Common myeloid progenitor, CD34-positive (primary cell): ENCODE data around the gene AHNAK2.
"Not testable (repeated sequence)": the region's sequence is repeated elsewhere in the genome, so short reads cannot be mapped to it uniquely, and the experiment has no call there.

Source experiments
- CTCF ChIA-PET: fragments of 350-600 bp; sonication (Branson Sonifier 250); formaldehyde crosslinking; loops from one replicate; lab custom pipeline; 2021; ENCODE audit warnings: antibody characterized with exemption; lab: Charles Lee
- POLR2A ChIA-PET: fragments of 350-600 bp; sonication (Branson Sonifier 250); formaldehyde crosslinking; loops from one replicate; lab custom pipeline; 2021; ENCODE audit warnings: antibody characterized with exemption; lab: Charles Lee
- DNase-seq, 3 donors: peaks; one replicate each; pipeline versions ENCODE4 v3.0.0 to v3.0.0-alpha.2; 2013
- H3K27ac ChIP-seq, 2 experiments: 1 replicate in 1 of 2; 2 replicates in 1 of 2; pipeline ENCODE4 v1.7.0; 2013; ENCODE audit warnings: inconsistent platforms in 2 of 2, low read length in 2 of 2, mild to moderate bottlenecking in 2 of 2, low read depth in 1 of 2, moderate library complexity in 1 of 2; ENCODE audit not compliant: severe bottlenecking in 2 of 2, insufficient read depth in 1 of 2, poor library complexity in 1 of 2
- H3K27me3 ChIP-seq, 5 experiments: replicated peaks in 2 of 5; 1 replicate in 3 of 5; 2 replicates in 2 of 5; pipeline versions ENCODE4 v1.6.1 to v1.7.0; 2013; ENCODE audit warnings: low read length in 4 of 5, mild to moderate bottlenecking in 2 of 5, moderate library complexity in 2 of 5, inconsistent platforms in 1 of 5; ENCODE audit not compliant: insufficient read depth in 5 of 5, control insufficient read depth in 4 of 5
- H3K36me3 ChIP-seq, 4 experiments: 1 replicate in 2 of 4; 2 replicates in 2 of 4; pipeline versions ENCODE4 v1.6.1 to v1.7.0; 2013; ENCODE audit warnings: low read length in 3 of 4, control low read depth in 1 of 4, mild to moderate bottlenecking in 1 of 4; ENCODE audit not compliant: control insufficient read depth in 4 of 4, insufficient read depth in 4 of 4
- H3K4me1 ChIP-seq, 4 experiments: 1 replicate in 3 of 4; 2 replicates in 1 of 4; pipeline versions ENCODE4 v1.6.1 to v1.7.1; 2013; ENCODE audit warnings: low read length in 3 of 4, mild to moderate bottlenecking in 3 of 4, control low read depth in 1 of 4, inconsistent platforms in 1 of 4, moderate library complexity in 1 of 4; ENCODE audit not compliant: control insufficient read depth in 4 of 4, insufficient read depth in 4 of 4; ENCODE audit errors: control extremely low read depth in 1 of 4
- H3K4me3 ChIP-seq, 7 experiments: 1 replicate in 4 of 7; 2 replicates in 3 of 7; pipeline versions ENCODE4 v1.5.1 to v1.7.0; 2013; ENCODE audit warnings: mild to moderate bottlenecking in 7 of 7, low read length in 6 of 7, moderate library complexity in 6 of 7, inconsistent platforms in 2 of 7, low read depth in 2 of 7, control low read depth in 1 of 7; ENCODE audit not compliant: insufficient read depth in 4 of 7, control insufficient read depth in 1 of 7; ENCODE audit errors: extremely low read depth in 1 of 7
- H3K9me3 ChIP-seq, 5 experiments: 1 replicate in 4 of 5; 2 replicates in 1 of 5; pipeline versions ENCODE4 v1.6.1 to v1.7.1; 2013; ENCODE audit warnings: low read length in 4 of 5, mild to moderate bottlenecking in 2 of 5, inconsistent platforms in 1 of 5, low read depth in 1 of 5, moderate library complexity in 1 of 5; ENCODE audit not compliant: control insufficient read depth in 4 of 5, insufficient read depth in 2 of 5; ENCODE audit errors: control extremely low read depth in 1 of 5
- WGBS: methylation state at CpG from one replicate; pipeline ENCODE4 v1.1.5; 2013; ENCODE audit not compliant: insufficient coverage; 5-methylcytosine and 5-hydroxymethylcytosine counted together

Gene AHNAK2

GRCh38 chr14:104919152-104919992, 58.8 kb downstream of the AHNAK2 start:
- H3K36me3 ChIP-seq, POLR2A ChIA-PET, DNase-seq, H3K4me1 ChIP-seq, H3K9me3 ChIP-seq, H3K4me3 ChIP-seq, H3K27me3 ChIP-seq, H3K27ac ChIP-seq: not testable (repeated sequence)
- CTCF ChIA-PET, result interaction anchor here (1.1 kb wide), 1 partner anchor 18 kb away, joined by 4 read pairs; no protein-coding TSS in a partner anchor
- WGBS, result 100% methylated on average over 1 of the region's 12 CpGs

- ChIA-PET CTCF (interaction anchor here (1.1 kb wide), 1 partner anchor 19 kb away, joined by 4 read pairs; no protein-coding TSS in a partner anchor), POLR2A (no interaction called here)
- 93% methylated on average over 3 of the region's 4 CpGs for WGBS
- H3K9me3 ChIP-seq, result no peaks in the 10 kb centered on the region
- no peaks in the 10 kb centered on the region for H3K4me1 ChIP-seq
- peaks cover 0 to 8% (median 0%) of the 10 kb centered on the region in 5 experiments for H3K27me3 ChIP-seq
- DNase-seq, result no peak
- no peak overlapping the region for H3K27ac ChIP-seq
- no peaks in the 10 kb centered on the region for H3K36me3 ChIP-seq
- no peak overlapping the region for H3K4me3 ChIP-seq
These were observed 60.2 kb downstream of the AHNAK2 start for GRCh38 chr14:104917993-104918392.

GRCh38 chr14:104917116-104917515, 61.1 kb downstream of the AHNAK2 start:
- DNase-seq, result no peak
- peaks cover 0 to 8% (median 0%) of the 10 kb centered on the region in 5 experiments for H3K27me3 ChIP-seq
- no peaks in the 10 kb centered on the region for H3K4me1 ChIP-seq
- peaks cover 0 to 3% (median 0%) of the 10 kb centered on the region in 5 experiments for H3K9me3 ChIP-seq
- WGBS, result 98% methylated on average over 7 of the region's 9 CpGs
- H3K36me3 ChIP-seq, result no peaks in the 10 kb centered on the region
- H3K4me3 ChIP-seq, result no peak overlapping the region
- H3K27ac ChIP-seq, result no peak overlapping the region
- CTCF ChIA-PET, result no interaction called here
- POLR2A ChIA-PET, result no interaction called here

GRCh38 chr14:104913435-104913834, 64.7 kb downstream of the AHNAK2 start:
- H3K36me3 ChIP-seq, result no peaks in the 10 kb centered on the region
- 99% methylated on average over 7 of the region's 7 CpGs for WGBS
- peaks cover 0 to 10% (median 4%) of the 10 kb centered on the region in 5 experiments for H3K9me3 ChIP-seq
- H3K4me1 ChIP-seq, result no peaks in the 10 kb centered on the region
- no peak overlapping the region for H3K4me3 ChIP-seq
- CTCF ChIA-PET, result interaction anchor here (1.1 kb wide), 1 partner anchor 11 kb away, joined by 3 read pairs; the partner anchor contains the start of gene PLD4
- DNase-seq, result no peak
- peaks cover 0 to 9% (median 0%) of the 10 kb centered on the region in 5 experiments for H3K27me3 ChIP-seq
- POLR2A ChIA-PET, result no interaction called here
- no peak overlapping the region for H3K27ac ChIP-seq

- no CpG with 5 or more reads among the region's 3 CpGs for WGBS
These were observed 66.1 kb downstream of the AHNAK2 start for GRCh38 chr14:104912053-104912452.

GRCh38 chr14:104908303-104908702, 69.9 kb downstream of the AHNAK2 start:
- H3K4me3 ChIP-seq, result no peak overlapping the region
- no peak for DNase-seq
- H3K4me1 ChIP-seq, result no peaks in the 10 kb centered on the region
- H3K27me3 ChIP-seq, result peaks cover 0 to 37% (median 6%) of the 10 kb centered on the region in 5 experiments
- ChIA-PET POLR2A (no interaction called here), CTCF (interaction anchor here (1.9 kb wide), 1 partner anchor 12 kb away, joined by 10 read pairs; no protein-coding TSS in a partner anchor)
- WGBS, result 44% methylated on average over 1 of the region's 1 CpG
- no peak overlapping the region for H3K27ac ChIP-seq
- H3K9me3 ChIP-seq, result peaks cover 0 to 28% (median 10%) of the 10 kb centered on the region in 5 experiments
- H3K36me3 ChIP-seq, result no peaks in the 10 kb centered on the region

More at GRCh38 chr14:104912053-104912452, 66.1 kb downstream of the AHNAK2 start:
- Histone ChIP-seq H3K27ac (no peak overlapping the region), H3K4me1 (no peaks in the 10 kb centered on the region), H3K4me3 (no peak overlapping the region), H3K36me3 (no peaks in the 10 kb centered on the region), H3K9me3 (peaks cover 0 to 19% (median 6%) of the 10 kb centered on the region in 5 experiments), H3K27me3 (peaks cover 0 to 18% (median 2%) of the 10 kb centered on the region in 5 experiments)
- no peak for DNase-seq
- POLR2A ChIA-PET, result interaction anchor here (0.7 kb wide), 1 partner anchor 10 kb away, joined by 3 read pairs; no protein-coding TSS in a partner anchor
- CTCF ChIA-PET, result interaction anchor here (0.8 to 1.1 kb wide), 2 partner anchors 13 to 16 kb away, joined by 3 read pairs; partner anchors contain the start of gene PLD4

- DNase-seq, H3K4me3 ChIP-seq, H3K36me3 ChIP-seq, POLR2A ChIA-PET, H3K4me1 ChIP-seq, H3K27ac ChIP-seq: not testable (repeated sequence)
- H3K27me3 ChIP-seq, result peaks cover 0 to 38% (median 6%) of the 10 kb centered on the region in 5 experiments
- CTCF ChIA-PET, result interaction anchor here (0.6 kb wide), 2 partner anchors 12 to 80 kb away, joined by 3 read pairs; no protein-coding TSS in a partner anchor
- 65% methylated on average over 14 of the region's 28 CpGs for WGBS
- peaks cover 0 to 17% (median 5%) of the 10 kb centered on the region in 5 experiments for H3K9me3 ChIP-seq
These were observed 72.6 kb downstream of the AHNAK2 start for GRCh38 chr14:104905579-104905933.
